ENCODE results near the gene SLC25A23.

DNA sequence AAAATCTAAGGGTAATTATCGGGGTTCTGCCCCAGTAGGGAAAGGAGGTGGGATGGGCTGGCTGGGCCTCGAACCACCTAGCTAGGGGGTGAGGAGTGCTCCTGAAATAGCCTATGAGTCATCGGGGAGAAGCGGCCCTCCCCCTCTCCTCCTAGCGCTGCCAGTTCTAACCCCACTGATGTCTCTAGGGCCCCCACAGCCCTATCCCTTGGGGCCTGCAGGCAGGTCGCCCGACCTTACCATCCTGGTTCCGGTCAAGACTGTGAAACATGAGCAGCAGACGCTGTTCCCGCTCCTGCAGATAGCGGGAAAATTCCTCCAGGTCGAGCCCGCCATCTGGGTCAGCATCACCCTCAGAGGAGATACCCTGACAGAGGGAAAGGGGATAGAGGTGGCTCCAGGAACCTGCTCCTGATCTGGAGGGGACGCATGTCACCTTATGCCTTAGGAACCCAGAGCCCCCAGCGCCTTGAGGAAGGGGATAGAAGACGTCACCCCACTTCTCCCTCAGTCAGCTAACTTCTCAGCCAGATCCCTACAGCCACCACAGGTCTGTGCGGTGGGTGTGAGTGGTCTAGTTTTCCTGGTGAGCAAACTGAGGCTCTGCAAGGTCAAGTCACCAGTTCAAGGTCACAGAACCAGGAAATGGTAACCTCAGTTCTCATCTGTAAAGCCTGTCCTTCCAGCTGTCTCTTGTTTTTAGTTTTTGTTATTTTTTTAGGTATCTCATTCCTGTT is 1.5 kb downstream of the SLC25A23 start:
- TF ChIP-seq, protein P1, sequence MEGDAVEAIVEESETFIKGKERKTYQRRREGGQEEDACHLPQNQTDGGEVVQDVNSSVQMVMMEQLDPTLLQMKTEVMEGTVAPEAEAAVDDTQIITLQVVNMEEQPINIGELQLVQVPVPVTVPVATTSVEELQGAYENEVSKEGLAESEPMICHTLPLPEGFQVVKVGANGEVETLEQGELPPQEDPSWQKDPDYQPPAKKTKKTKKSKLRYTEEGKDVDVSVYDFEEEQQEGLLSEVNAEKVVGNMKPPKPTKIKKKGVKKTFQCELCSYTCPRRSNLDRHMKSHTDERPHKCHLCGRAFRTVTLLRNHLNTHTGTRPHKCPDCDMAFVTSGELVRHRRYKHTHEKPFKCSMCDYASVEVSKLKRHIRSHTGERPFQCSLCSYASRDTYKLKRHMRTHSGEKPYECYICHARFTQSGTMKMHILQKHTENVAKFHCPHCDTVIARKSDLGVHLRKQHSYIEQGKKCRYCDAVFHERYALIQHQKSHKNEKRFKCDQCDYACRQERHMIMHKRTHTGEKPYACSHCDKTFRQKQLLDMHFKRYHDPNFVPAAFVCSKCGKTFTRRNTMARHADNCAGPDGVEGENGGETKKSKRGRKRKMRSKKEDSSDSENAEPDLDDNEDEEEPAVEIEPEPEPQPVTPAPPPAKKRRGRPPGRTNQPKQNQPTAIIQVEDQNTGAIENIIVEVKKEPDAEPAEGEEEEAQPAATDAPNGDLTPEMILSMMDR (IDR thresholded peaks at IDR 0.05; ENCODE audit: low read length): no peak
- TF ChIP-seq EZH2 (optimal IDR thresholded peaks at IDR 0.05; ENCODE audit: low read depth, low read length) (no peak), EZH2phosphoT487 (IDR thresholded peaks at IDR 0.05; ENCODE audit: low read length) (no peak)
